CD4-positive, alpha-beta T cell treated with Interleukin-1 beta for 1 hour (primary cell): ENCODE data around the gene BTNL2.
"Not testable (repeated sequence)": the region's sequence is repeated elsewhere in the genome, so short reads cannot be mapped to it uniquely, and the experiment has no call there.

ENCODE experiments used
- DNase-seq, 2 donors: peaks; one replicate each; pipeline ENCODE4 v3.0.0-alpha.2; 2020 to 2022

BTNL2 gene, protein sequence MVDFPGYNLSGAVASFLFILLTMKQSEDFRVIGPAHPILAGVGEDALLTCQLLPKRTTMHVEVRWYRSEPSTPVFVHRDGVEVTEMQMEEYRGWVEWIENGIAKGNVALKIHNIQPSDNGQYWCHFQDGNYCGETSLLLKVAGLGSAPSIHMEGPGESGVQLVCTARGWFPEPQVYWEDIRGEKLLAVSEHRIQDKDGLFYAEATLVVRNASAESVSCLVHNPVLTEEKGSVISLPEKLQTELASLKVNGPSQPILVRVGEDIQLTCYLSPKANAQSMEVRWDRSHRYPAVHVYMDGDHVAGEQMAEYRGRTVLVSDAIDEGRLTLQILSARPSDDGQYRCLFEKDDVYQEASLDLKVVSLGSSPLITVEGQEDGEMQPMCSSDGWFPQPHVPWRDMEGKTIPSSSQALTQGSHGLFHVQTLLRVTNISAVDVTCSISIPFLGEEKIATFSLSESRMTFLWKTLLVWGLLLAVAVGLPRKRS

DNA sequence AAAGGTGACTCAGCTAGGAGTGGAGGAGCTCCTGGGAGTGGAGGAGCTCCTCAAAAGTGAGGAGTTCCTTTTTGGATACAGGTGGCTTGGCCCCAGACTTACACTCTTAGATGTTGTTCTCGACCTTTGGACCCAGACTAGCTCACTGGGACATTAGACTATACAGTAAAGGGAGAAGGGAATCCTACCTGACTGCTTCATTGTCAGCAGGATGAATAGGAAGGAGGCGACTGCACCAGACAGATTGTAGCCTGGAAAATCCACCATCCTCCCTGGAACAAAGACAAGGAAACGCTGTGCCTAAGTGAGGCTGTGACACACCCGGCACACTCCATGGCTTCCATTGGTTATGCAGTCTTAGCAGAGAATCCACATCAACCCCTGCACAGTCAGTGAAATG lies at the start of gene BTNL2:
Gene BTNL2 (minus strand): TSS at position 325 of the 400 bp plus-strand sequence. CDS start 58 bp downstream, at position 267.
- DNase-seq, result no peak

DNA sequence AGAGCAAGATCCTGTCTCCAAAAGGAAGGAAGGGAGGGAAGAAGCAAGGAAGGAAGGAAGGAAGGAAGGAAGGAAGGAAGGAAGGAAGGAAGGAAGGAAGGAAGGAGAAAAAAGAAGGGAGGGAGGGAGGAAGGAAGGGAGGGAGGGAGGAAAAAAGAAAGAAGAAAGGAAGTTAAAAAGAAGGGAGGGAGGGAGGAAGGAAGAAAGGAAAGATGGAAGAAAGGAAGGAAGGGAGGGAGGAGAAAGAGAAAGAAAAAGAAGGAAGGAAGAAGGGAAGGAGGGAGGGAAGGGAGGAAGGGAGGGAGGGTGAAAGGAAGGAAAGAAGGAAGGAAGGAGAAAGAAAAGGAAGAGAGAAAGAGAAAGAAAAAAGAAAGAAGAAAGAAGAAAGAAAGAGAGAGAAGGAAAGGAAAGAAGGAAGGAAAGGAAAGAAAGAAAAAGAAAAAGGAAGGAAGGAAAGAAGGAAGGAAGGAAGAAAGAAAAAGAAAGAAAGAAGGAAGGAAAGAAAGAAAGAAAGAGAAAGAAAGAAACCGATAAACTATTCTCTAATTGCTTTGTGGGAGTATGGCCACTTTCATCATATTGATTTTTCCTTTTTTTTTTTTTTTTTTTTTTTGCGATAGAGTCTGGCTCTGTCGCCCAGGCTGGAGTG lies 42.2 kb upstream of the BTNL2 start:
- DNase-seq, result no peak

DNA sequence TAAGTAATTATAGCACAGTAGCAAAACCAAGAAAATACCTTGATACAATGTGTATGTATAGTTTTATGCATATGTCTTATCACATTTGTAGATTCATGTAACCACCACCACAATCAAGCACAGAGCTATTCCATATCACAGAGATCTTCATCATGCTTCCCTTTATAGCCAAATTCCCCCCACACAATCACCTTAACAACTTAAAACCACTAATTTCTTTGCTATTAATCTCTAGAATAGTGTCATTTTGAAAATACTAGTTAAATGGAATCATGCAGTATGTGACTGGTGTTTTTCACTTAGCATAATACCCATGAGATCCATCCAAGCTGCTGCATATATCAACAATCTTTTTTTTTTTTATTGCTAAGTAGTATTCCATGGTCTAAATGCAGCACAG lies 41.0 kb upstream of the BTNL2 start:
- DNase-seq, result no peak

DNA sequence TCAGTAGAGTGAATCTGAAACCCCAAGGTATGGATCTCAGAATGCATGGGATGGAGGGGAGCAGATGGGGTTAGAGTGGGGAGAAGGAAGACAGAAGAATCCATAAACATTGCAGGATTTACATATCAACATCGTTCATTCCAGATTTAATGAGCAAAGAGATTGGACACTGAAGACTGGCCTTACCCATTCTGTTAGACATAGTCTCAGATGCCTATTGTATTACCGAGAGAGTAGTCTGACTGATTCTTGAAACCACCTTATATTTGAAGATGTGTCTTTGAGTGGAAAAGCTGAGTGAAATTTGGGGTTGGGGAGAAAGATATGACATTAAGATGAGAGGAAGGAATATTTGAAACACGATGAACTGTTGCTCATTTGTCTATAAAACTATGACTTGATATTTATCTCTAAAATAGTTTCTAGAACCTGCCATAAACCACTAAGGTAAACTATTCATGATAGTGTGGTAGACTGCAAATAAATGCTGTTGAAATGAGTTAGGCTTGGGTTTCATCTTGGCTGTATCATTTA lies 38.4 kb upstream of the BTNL2 start:
- no peak for DNase-seq

DNA sequence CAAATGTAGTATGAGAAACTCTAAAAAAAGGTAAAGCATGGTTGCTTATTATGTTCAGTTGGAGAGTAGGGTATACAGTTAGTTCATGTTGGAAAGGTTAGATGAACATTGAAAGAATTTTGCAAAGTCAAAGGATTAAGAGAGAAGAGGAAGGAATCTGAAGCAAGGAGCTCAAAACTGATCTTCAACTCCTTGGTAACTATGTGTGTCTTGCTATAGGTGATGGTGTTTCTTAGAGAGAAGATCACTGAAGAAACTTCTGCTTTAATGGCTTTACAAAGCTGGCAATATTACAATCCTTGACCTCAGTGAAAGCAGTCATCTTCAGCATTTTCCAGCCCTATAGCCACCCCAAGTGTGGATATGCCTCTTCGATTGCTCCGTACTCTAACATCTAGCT lies 37.5 kb upstream of the BTNL2 start:
- DNase-seq, result no peak

DNA sequence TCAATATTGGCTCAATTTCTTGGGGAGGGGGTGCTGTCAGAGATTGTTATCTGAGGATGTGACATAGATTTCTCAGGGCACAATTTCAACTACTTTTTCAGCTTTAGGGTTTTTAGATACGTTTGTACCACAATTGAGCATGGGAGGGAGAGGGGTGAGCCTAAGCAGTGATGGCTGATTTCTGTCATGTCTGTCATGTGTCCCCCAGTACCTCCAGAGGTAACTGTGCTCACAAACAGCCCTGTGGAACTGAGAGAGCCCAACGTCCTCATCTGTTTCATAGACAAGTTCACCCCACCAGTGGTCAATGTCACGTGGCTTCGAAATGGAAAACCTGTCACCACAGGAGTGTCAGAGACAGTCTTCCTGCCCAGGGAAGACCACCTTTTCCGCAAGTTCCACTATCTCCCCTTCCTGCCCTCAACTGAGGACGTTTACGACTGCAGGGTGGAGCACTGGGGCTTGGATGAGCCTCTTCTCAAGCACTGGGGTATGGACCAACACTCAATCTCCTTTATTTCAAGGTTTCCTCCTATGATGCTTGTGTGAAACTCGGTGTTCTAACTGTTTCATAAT lies 36.1 kb upstream of the BTNL2 start:
- no peak for DNase-seq

DNA sequence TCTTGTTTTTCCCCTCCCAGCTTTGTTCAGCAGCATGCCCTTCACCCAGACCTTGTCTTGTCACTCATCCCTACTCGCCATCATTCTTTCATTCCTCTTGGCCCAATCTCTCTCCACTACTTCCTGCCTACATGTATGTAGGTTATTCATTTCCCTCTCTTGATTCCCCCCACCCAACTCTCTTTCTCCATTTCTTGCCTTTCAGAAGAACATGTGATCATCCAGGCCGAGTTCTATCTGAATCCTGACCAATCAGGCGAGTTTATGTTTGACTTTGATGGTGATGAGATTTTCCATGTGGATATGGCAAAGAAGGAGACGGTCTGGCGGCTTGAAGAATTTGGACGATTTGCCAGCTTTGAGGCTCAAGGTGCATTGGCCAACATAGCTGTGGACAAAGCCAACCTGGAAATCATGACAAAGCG lies 35.3 kb upstream of the BTNL2 start:
- DNase-seq, result no peak

DNA sequence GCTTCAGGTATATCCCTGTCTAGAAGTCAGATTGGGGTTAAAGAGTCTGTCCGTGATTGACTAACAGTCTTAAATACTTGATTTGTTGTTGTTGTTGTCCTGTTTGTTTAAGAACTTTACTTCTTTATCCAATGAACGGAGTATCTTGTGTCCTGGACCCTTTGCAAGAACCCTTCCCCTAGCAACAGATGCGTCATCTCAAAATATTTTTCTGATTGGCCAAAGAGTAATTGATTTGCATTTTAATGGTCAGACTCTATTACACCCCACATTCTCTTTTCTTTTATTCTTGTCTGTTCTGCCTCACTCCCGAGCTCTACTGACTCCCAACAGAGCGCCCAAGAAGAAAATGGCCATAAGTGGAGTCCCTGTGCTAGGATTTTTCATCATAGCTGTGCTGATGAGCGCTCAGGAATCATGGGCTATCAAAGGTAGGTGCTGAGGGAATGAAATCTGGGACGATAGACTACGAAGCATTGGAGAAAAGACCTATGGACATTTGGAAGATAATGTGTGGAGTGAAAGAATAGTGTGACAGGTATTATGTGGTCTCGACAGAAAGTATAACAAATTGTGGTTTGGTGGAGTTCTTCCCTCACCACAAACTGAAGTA lies 32.7 kb upstream of the BTNL2 start, which contains the start of gene HLA-DRA:
Gene HLA-DRA (plus strand): TSS at position 286 of the 613 bp plus-strand sequence. CDS start 64 bp downstream, at position 350.
- peak; percentile 69 to 90 for DNase-seq

DNA sequence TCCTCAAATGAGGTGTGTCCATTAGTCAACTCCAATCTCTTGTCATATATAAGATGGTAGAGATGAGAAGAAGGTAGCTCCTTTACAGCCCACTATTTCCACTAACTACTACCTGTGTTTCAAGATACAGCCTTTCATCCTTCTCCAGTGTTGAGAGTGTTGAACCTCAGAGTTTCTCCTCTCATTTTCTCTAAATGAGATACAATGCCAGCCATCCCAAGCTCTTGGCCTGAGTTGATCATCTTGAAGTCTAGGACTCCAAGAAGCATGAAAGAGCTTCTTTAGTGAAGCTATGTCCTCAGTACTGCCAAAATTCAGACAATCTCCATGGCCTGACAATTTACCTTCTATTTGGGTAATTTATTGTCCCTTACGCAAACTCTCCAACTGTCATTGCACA lies 32.2 kb upstream of the BTNL2 start:
- DNase-seq, result no peak

DNA sequence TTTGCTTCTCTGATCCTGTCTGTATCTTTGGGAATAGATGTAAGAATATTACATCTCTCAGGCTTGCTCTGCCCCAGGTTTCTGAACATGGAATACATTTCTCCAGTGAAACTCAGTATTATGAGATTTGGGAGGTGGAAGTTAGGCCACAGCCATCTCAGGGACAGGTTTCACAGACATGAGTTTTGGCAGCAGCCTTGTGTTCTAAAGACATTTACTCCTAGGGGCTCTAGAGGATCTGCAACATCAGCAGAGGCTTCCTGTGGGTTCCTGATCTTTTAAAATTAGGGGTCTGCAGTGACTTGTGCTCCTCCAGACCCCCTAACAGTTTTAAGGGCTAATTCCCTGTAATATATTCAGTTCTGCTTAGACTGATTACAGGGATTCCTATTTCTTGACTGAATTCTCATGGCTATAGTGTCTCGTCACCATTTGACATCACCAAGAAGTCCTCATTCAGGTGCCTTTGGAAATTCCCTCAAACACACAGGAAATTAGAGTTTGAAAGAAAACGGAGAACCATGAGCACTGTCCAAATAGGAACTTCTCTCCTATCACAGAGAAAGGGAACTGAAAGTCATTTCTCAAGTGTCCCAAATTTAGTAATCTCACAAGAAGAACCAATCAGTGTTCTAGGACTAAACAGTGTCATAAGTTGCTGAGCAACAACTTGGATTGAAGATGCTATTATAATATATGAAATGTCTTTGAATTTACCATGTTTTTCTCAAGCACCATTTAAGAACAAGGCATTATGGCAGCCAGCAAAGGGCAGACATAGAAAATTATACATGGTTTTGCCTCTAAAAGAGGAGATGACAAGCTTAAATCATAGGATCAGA lies 30.2 kb upstream of the BTNL2 start:
- peak; percentile 40 to 60 for DNase-seq

DNA sequence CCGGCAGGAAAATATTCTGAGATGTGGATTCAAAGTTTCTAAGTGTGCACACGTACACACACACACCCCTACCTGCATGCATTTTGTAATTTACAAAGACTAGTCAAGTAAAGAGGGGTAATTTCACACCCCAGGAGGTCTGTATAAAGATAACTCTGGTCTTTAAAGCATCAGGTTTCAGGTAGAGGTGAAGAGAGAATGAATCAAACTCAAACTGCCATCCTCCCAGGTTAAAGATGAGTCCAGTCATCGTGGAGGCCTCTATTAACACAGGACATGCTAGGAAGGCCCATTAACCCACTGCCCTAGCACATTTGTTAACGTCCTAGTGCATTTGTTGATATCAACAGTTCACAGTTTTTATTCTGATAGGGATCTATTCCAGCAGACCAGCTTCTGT lies 29.2 kb upstream of the BTNL2 start:
- no peak for DNase-seq

DNA sequence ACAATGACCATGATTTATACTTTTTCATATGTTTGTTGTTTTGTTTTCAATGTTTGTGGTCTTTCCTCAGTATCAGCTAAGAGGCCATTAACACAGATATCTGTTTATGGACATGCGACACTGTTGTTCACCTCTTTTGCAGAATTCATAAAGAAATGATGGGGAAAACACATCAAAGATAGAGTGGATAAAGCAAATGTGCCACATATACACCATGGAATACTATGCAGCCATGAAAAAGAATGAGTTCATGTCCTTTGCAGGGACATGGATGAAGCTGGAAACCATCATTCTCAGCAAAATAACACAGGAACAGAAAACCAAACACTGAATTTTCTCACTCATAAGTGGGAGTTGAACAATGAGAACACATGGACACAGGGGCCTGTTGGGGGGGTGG lies 27.0 kb upstream of the BTNL2 start:
- DNase-seq, result not testable (repeated sequence)

DNA sequence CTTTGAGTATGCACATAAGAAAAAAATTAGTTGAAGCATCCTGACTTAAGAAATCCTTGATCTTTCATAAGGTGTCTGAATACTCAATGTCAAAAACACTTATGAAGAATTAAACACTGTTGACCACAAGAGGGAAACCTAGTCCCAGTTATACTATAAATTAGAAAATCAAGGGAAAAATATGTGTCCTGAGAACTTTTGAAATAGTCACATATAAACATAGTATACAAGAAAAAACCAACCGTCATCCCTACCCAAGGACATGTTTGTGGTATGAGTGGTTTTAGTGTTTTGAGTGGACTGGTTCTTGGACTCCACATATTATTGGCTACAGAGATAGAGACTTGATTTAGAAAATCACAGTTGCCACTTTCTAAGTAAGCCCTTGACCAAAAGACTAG lies 25.1 kb upstream of the BTNL2 start:
- peak in 1 of 2 donors; percentile 53 for DNase-seq

DNA sequence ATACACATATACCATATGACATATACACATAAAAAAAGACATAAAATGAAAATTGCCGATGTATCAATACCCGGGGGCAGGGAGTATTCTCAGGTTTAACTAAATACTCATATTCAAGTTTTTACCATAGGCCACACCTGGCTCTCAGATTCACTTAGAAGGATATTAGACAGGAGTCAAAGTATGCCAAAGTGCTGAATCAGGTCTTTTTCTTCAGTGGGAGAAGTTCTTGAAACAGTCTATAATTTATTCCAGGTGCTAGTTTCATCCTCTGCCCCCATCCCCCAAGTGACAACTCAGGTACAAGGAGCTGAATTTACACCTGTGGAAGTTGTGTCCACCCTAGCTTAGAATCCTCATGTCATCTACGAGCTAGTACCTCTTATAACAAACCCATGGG lies 24.2 kb upstream of the BTNL2 start:
- DNase-seq, result no peak

DNA sequence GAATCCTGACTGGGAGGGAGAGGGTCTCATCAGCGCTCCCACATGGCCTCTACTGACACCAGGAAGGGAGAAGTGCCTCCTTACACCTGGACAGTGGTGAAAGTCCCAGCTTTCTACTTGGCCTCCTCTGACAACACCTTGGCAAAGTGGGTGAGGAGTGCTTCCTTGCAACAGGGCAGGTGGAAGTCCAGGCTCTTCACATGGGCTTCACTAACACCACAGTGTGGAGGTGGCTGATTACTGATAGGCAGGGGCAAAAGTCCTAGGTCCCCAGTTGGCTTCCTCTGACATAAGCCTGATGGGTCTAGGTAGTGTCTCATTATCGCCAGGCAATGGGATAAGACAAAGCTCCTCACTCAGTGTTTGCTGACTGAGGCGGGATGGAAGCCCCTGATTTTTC lies 23.2 kb upstream of the BTNL2 start:
- DNase-seq, result no peak

DNA sequence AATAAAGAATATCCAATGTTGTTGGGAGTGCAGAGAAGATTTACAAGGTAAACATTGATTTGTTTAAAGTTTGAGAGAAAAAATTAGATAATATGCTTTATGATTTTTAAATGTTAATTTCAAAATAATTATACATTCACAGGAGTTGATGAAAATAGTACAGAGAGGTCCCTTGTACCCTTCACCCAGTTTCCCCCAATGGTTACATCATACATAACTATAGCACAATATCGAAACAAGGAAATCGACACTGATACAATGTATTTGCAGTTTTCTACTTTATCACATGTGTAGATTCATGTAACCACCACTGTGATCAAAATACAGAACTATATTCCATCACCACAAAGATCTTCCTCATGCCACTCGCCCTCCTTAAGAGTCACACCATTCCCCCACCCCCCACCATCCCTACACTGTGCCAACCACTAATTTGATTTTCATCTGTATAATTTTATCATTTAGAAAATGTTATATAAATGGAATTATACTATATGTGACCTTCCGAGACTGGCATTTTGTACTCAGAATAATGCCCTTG lies 21.0 kb upstream of the BTNL2 start:
- DNase-seq, result no peak

DNA sequence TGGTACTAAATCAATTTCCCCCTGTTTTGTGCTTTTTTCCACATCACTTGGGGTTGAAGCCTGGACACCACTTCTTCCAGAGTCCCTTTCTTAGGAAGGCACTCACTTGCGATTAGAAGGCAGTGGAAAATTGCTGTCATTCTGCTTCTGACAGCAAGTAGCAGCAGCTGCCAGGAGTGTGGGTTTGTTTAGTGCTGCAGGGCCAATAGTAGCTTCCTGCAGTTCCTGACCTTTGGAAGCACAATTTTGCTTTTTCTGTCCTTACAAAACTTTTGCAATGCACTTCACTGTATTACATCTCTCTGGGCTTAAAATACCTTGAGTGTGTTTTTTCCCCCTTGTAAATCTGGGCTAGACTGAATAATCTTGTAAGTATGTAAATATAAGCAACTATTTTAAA lies 20.2 kb upstream of the BTNL2 start:
- DNase-seq, result no peak

DNA sequence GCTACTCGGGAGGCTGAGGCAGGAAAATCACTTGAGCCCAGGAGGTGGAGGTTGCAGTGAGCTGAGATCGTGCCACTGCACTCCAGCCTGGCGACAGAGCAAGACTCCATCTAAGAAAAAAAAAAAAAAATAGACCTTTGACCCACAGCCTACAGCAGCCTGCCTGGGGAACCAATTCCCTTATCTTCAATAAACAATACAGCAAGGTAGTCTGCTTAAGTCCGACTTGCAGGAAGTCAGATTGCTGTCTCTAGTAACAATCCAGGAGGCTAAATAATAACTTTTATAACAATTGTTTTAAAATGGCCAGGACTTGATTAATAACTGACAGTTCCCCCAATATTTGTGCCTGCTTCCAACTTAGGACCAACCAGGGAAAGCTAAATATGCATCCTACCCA lies 19.4 kb upstream of the BTNL2 start:
- no peak for DNase-seq

DNA sequence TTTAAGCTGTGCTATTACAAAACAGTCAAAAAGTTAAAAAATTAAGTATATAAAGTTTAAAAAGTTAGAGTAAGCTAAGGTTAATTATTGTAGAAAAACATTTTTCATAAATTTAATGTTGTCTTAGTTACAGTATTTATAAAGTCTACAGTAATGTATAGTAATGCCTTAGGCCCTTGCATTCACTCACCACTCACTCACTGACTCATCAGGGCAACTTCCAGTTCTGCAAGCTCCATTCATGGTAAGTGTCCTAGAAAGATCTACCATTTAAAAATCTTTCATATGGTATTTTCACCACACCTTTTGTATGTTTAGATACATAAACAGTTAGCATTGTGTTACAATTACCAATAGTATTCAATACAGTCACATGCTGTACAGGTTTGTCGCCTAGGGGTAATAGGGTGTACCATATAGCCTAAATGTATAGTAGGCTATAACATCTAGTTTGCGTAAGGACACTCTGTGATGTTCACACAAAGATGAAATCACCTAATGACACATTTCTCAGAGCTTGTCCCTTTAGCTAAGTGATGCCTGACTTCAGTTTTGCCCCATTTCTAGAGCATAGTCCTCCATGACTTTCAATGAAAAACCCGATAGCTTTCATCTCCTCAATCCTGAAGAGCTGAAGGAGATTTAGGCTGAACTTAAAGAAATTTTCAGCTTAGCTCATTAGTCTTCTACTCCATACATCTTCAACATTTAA lies 17.8 kb upstream of the BTNL2 start:
- no peak for DNase-seq

DNA sequence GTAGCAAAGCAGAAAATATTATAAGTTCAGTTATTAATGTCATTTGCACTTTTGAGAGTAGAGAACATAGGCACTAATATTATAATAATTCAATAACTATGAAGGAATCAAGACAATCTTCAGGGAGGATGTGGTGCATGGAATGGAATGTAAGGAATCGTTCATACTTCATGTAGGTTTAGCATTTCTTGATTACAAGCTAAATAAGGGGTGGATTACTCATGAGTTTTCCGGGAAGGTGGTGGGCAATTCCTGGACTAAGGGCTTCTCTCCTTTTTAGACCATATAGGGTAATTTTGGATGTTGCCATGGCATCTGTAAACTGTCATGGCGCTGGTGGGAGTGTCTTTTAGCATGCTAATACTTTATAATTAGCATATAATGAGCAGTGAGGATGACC lies 9.1 kb upstream of the BTNL2 start:
- no peak for DNase-seq

DNA sequence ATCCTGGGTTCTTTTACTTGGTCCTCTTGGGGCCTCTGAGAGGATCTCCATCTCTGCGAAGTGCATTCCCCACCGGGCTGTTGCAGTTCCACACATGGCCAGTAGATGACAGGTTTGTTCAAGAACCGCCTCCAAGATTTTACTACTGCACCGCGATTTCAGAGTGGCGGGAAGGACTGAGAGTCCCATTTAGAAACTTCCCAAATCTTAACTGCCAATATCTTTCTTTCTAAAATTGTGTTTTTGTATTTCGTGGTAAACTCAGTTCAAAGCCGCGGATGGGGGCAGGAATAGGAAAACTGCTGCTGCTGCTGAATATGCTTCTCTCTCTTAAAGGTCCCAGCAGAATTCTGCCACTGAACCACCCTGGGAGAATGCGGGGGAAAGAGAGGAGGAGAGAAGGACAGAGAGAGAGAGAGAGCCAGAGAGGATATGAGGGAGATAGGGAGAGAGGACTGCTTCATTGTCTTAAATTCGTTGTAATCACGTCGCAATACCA lies 8.6 kb upstream of the BTNL2 start:
- peak; percentile 74 to 76 for DNase-seq
